NCI-H345 treated with DMSO at 0.1 percent for 48 hours (cell line): ENCODE data around the gene PARVA.

ENCODE experiments used
- DNase-seq: peaks from one replicate; lab custom pipeline; 2025; ENCODE audit not compliant: unreplicated experiment; lab: John Stamatoyannopoulos, UW

The PARVA gene

GRCh38 chr11:12456651-12457579 lies 79.5 kb downstream of the PARVA start:
- no peak for DNase-seq

GRCh38 chr11:12458042-12458441 lies 80.7 kb downstream of the PARVA start:
- no peak for DNase-seq

GRCh38 chr11:12459374-12459773 lies 82.0 kb downstream of the PARVA start:
- DNase-seq = no peak

- no peak for DNase-seq
Observed at GRCh38 chr11:12459865-12460444, 82.6 kb downstream of the PARVA start.

- no peak for DNase-seq
Observed at GRCh38 chr11:12460466-12460865, 83.1 kb downstream of the PARVA start.

- peak; percentile 67 for DNase-seq
Observed at GRCh38 chr11:12461516-12461915, 84.1 kb downstream of the PARVA start.

- no peak for DNase-seq
Observed at GRCh38 chr11:12464303-12464702, 86.9 kb downstream of the PARVA start.

GRCh38 chr11:12465332-12465731 lies 88.0 kb downstream of the PARVA start:
- no peak for DNase-seq

- no peak for DNase-seq
Observed at GRCh38 chr11:12467610-12468009, 90.2 kb downstream of the PARVA start.

- no peak for DNase-seq
Observed at GRCh38 chr11:12469451-12469850, 92.1 kb downstream of the PARVA start.

GRCh38 chr11:12470236-12470635 lies 92.9 kb downstream of the PARVA start:
- no peak for DNase-seq

GRCh38 chr11:12472401-12473005 lies 95.1 kb downstream of the PARVA start:
- no peak for DNase-seq

GRCh38 chr11:12473381-12473780 lies 96.0 kb downstream of the PARVA start:
- no peak for DNase-seq

GRCh38 chr11:12474871-12475270 lies 97.5 kb downstream of the PARVA start:
- DNase-seq = no peak

GRCh38 chr11:12478743-12479142 lies 101.4 kb downstream of the PARVA start:
- DNase-seq = no peak

GRCh38 chr11:12480401-12480800 lies 103.0 kb downstream of the PARVA start:
- DNase-seq = no peak

- DNase-seq = no peak
Observed at GRCh38 chr11:12482839-12483238, 105.5 kb downstream of the PARVA start.

- no peak for DNase-seq
Observed at GRCh38 chr11:12483604-12484003, 106.2 kb downstream of the PARVA start.

GRCh38 chr11:12485328-12485727 lies 108.0 kb downstream of the PARVA start:
- no peak for DNase-seq

- no peak for DNase-seq
Observed at GRCh38 chr11:12489246-12489772, 111.9 kb downstream of the PARVA start.

- DNase-seq = no peak
Observed at GRCh38 chr11:12494699-12495098, 117.3 kb downstream of the PARVA start.
